Measurements from ENCODE around the gene POU2F1. TPM values are rescaled to one million over a fixed set of nuclear protein-coding genes. Genes with fewer than 3 reads are reported as not detected.
A peak's percentile ranks its signal among the peaks of the same experiment; 100 is the strongest.
"Not testable (repeated sequence)": the region's sequence is repeated elsewhere in the genome, so short reads cannot be mapped to it uniquely, and the experiment has no call there.

The POU2F1 gene
- total and polyA plus RNA-seq, 4 experiments from 2014 or later = 5.7 to 22.9 (median 14.4) TPM

DNA sequence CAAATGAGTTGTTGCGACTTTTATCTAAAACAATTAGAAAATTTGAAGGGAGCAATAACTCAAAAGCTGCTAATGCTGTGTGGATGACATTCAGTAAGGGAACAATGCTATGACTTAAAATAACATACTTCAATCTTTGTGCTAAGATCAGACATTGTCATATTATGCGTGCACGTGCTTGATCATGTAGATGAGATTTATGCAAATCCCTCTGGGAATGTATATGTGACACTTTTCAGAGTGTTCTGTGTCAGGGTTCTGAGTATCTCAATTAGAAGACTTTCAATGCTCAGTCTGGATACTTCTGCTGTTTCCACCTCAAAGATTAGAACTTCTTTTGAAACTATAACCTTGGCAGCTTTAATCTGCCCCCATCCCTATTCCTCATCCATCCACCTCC lies 18.6 kb upstream of the POU2F1 start:
- no peaks in the 10 kb centered on the region for H3K36me3 ChIP-seq (ENCODE audit: insufficient read depth, low read length)
- H3K4me3 ChIP-seq (ENCODE audit: low read length in 2 of 2) = no peak overlapping the region
- no peaks in the 10 kb centered on the region for H3K4me1 ChIP-seq (ENCODE audit: insufficient read depth, low read length)
- no peaks in the 10 kb centered on the region for H3K9me3 ChIP-seq (ENCODE audit: control insufficient read depth in 1 of 2, low read length in 2 of 2)
- Mint-ChIP-seq H3K36me3 (peaks cover 0 to 5% of the 10 kb centered on the region in 2 donors), H3K4me1 (no peaks in the 10 kb centered on the region), H3K9me3 (peaks cover 0 to 11% (median 6%) of the 10 kb centered on the region in 8 donors), H3K27me3 (peaks cover 3% of the 10 kb centered on the region in 2 donors), H3K27ac (no peak overlapping the region), H3K4me3 (no peak overlapping the region)
- intact Hi-C loops (cut with micrococcal nuclease) = no loop called here
- CTCF ChIA-PET (ENCODE audit: partially characterized antibody) = no interaction called here
- no peak overlapping the region for H3K27ac ChIP-seq (ENCODE audit: low read depth, low read length)
- POLR2A ChIA-PET (ENCODE audit: partially characterized antibody) = no interaction called here
- DNase-seq = no peak
- H3K27me3 ChIP-seq (ENCODE audit: insufficient read depth, low read length) = no peaks in the 10 kb centered on the region

DNA sequence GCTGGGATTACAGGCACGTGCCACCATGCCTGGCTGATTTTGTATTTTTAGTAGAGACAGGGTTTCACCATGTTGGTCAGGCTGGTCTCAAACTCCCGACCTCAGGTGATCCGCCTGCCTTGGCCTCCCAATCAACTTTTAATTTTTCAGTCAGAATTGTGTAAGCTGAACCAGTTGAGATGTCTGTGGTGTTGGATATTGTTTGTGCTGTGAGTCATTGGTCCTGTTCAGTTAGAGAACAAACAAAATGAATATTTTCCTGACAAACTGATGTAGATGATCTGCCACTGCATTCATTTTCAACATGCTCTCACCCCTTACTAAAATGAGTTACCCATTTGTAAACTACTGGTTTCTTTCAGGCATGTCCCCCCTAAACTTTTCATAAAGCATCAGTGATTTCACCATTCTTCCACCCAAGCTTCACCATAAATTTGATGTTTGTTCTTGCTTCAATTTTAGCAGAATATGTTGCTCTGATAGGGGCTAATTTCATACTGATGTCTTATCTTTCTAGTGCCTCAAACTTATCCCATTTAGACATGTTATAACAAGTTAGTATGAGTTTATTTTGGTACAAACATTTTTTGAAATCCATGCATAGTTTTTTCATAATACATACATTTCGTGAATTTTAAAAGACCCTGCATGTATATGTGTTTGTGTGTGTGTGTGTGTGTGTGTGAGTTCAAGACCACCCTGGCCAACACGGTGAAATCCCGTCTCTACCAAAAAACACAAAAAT lies 15.2 kb upstream of the POU2F1 start:
- H3K4me3 Mint-ChIP-seq; intact Hi-C loops (cut with micrococcal nuclease); H3K4me3 ChIP-seq (ENCODE audit: low read length in 2 of 2); POLR2A ChIA-PET (ENCODE audit: partially characterized antibody); H3K36me3 ChIP-seq (ENCODE audit: insufficient read depth, low read length); H3K9me3 ChIP-seq (ENCODE audit: control insufficient read depth in 1 of 2, low read length in 2 of 2); H3K4me1 Mint-ChIP-seq; H3K27me3 Mint-ChIP-seq; DNase-seq; H3K27ac Mint-ChIP-seq; H3K4me1 ChIP-seq (ENCODE audit: insufficient read depth, low read length); H3K27me3 ChIP-seq (ENCODE audit: insufficient read depth, low read length); H3K27ac ChIP-seq (ENCODE audit: low read depth, low read length): not testable (repeated sequence)
- CTCF ChIA-PET (ENCODE audit: partially characterized antibody) = interaction anchor here (1.2 kb wide), 1 partner anchor 15 kb away, joined by 3 read pairs; the partner anchor contains the start of gene POU2F1
- peaks cover 7 to 11% of the 10 kb centered on the region in 2 donors for H3K36me3 Mint-ChIP-seq
- H3K9me3 Mint-ChIP-seq = peaks cover 8 to 33% (median 24%) of the 10 kb centered on the region in 8 donors

DNA sequence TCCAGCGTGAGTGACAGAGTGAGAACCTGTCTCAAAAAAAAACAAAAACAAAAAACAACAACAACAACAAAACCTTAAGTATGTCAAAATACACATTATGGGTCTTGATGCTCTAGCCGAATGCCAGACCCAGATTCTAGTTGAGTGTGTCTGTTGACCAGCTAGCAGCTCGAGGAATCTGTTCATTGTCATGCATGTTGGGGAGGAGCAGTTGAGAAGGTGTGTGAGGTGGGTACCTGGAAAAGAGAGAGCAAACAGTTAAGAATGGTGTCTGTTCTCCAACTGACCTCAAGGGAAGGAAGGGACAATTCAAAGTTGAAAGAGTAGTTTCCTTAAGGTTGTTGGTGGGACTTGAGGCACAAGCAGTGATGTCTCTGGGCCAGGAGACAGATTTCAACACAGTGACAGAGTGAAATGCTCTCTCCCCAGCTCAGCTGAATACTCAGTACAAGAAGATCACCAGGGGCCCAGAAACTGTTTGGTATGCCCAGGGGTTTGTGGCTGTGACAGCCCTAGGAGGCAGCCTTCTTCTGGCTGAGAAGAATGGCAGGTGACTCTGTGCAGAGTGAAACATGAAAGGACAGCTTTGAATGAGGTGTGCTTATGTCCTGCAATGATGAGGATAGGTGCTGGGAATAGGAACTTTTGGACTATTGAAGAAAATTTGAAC lies 14.4 kb upstream of the POU2F1 start:
- CTCF ChIA-PET (ENCODE audit: partially characterized antibody) = interaction anchor here (1.0 to 1.2 kb wide), 2 partner anchors 14 to 147 kb away, joined by 3 read pairs; partner anchors contain the start of gene POU2F1
- Histone ChIP-seq H3K9me3 (ENCODE audit: control insufficient read depth in 1 of 2, low read length in 2 of 2) (peaks cover 4 to 6% of the 10 kb centered on the region in 2 donors), H3K27me3 (ENCODE audit: insufficient read depth, low read length) (no peaks in the 10 kb centered on the region), H3K36me3 (ENCODE audit: insufficient read depth, low read length) (no peaks in the 10 kb centered on the region), H3K4me3 (ENCODE audit: low read length in 2 of 2) (no peak overlapping the region), H3K4me1 (ENCODE audit: insufficient read depth, low read length) (no peaks in the 10 kb centered on the region), H3K27ac (ENCODE audit: low read depth, low read length) (no peak overlapping the region)
- Mint-ChIP-seq H3K36me3 (peaks cover 7 to 11% of the 10 kb centered on the region in 2 donors), H3K9me3 (peaks cover 8 to 33% (median 24%) of the 10 kb centered on the region in 8 donors), H3K27ac (no peak overlapping the region), H3K27me3 (peaks cover 5% of the 10 kb centered on the region in 2 donors), H3K4me1 (no peaks in the 10 kb centered on the region), H3K4me3 (no peak overlapping the region)
- intact Hi-C loops (cut with micrococcal nuclease) = no loop called here
- POLR2A ChIA-PET (ENCODE audit: partially characterized antibody) = no interaction called here
- no peak for DNase-seq

DNA sequence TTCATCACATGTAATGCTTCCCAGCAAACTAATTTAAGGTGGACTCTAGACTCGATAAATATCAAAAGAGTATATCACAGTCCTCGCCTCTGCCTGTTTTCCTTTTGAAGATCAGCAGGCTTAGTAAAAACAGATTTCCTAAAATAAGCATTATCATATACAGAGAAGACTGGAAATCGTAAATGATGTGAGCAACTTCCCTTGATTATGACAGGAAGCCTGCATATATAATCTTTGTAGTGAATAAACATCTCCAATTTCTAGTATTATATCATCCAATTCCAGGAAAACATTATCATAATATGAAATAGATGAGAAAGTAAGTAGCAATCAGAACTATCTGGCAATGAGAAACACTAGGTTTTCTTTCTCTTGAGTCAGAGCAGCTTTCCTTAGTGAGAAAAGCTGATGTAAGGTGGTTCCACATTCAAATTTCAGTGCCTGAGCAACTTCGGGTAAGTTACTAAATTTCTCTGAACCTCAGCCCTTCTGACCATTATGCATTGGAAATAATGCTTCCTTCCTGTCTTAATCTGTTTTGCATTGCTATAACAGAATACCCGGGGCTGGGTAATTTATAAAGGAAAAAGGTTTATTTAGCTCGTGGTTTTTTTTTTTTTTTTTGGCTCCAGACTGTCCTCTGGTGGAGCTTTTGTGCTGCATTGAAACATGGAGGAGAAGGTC lies 12.6 kb upstream of the POU2F1 start:
- no peaks in the 10 kb centered on the region for H3K4me1 ChIP-seq (ENCODE audit: insufficient read depth, low read length)
- Mint-ChIP-seq H3K27ac (no peak overlapping the region), H3K27me3 (peaks cover 4 to 5% of the 10 kb centered on the region in 2 donors), H3K4me3 (peak overlapping the region in 1 of 8 donors; percentile 74), H3K4me1 (no peaks in the 10 kb centered on the region), H3K36me3 (peaks cover 7 to 11% of the 10 kb centered on the region in 2 donors), H3K9me3 (peaks cover 8 to 33% (median 24%) of the 10 kb centered on the region in 8 donors)
- peaks cover 4 to 6% of the 10 kb centered on the region in 2 donors for H3K9me3 ChIP-seq (ENCODE audit: control insufficient read depth in 1 of 2, low read length in 2 of 2)
- DNase-seq = no peak
- no peaks in the 10 kb centered on the region for H3K36me3 ChIP-seq (ENCODE audit: insufficient read depth, low read length)
- H3K27me3 ChIP-seq (ENCODE audit: insufficient read depth, low read length) = no peaks in the 10 kb centered on the region
- ChIA-PET CTCF (ENCODE audit: partially characterized antibody) (interaction anchor here (1.0 kb wide), 1 partner anchor 12 kb away, joined by 4 read pairs; no protein-coding TSS in a partner anchor), POLR2A (ENCODE audit: partially characterized antibody) (interaction anchor here (1.2 kb wide), 1 partner anchor 12 kb away, joined by 5 read pairs; the partner anchor contains the start of gene POU2F1)
- no peak overlapping the region for H3K4me3 ChIP-seq (ENCODE audit: low read length in 2 of 2)
- no peak overlapping the region for H3K27ac ChIP-seq (ENCODE audit: low read depth, low read length)
- intact Hi-C loops (cut with micrococcal nuclease) = no loop called here

DNA sequence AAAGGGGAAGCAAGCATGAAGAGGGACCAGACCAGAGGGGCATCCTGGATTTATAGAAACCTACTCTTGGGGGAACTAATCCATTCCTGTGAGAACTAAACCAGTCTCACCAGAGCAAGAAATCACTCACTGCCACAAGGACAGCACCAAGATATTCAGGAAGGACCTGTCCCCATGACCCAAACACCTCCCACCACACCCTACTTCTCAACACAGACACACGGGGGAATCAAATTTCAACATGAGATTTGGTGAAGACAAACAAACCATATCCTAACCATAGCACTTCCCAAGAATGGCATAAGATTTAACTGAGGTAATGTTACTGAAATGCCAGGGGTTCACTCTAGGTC lies 12.1 kb upstream of the POU2F1 start:
- Mint-ChIP-seq H3K27me3 (peaks cover 4 to 5% of the 10 kb centered on the region in 2 donors), H3K4me1 (no peaks in the 10 kb centered on the region), H3K36me3 (peaks cover 7 to 11% of the 10 kb centered on the region in 2 donors), H3K27ac (no peak overlapping the region), H3K9me3 (peaks cover 8 to 33% (median 24%) of the 10 kb centered on the region in 8 donors), H3K4me3 (peak overlapping the region in 1 of 8 donors; percentile 74)
- Histone ChIP-seq H3K4me1 (ENCODE audit: insufficient read depth, low read length) (no peaks in the 10 kb centered on the region), H3K9me3 (ENCODE audit: control insufficient read depth in 1 of 2, low read length in 2 of 2) (peaks cover 4 to 6% of the 10 kb centered on the region in 2 donors), H3K36me3 (ENCODE audit: insufficient read depth, low read length) (no peaks in the 10 kb centered on the region), H3K27ac (ENCODE audit: low read depth, low read length) (no peak overlapping the region), H3K4me3 (ENCODE audit: low read length in 2 of 2) (no peak overlapping the region), H3K27me3 (ENCODE audit: insufficient read depth, low read length) (no peaks in the 10 kb centered on the region)
- no peak for DNase-seq
- intact Hi-C loops (cut with micrococcal nuclease) = no loop called here
- ChIA-PET POLR2A (ENCODE audit: partially characterized antibody) (interaction anchor here (1.2 kb wide), 1 partner anchor 12 kb away, joined by 5 read pairs; the partner anchor contains the start of gene POU2F1), CTCF (ENCODE audit: partially characterized antibody) (interaction anchor here (1.0 kb wide), 1 partner anchor 11 kb away, joined by 4 read pairs; no protein-coding TSS in a partner anchor)

DNA sequence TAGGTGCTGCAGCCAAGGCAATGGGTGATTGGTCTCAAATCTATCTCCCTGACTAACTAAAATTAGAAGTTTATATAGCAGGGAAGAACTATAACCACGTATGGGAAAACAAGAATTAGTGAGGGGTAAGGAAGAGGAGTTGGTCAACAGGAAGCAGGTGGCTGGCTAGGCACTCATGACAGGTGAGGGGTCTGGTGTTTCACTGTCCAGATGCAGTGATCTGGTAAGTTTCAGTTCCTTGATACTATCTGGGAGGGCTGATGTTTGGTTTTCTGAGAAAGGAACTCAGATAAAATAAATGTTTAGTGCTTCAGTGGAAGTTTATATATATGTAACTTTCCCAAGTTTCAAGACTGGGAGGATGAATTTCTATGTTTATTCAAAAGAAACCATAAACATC lies 11.6 kb upstream of the POU2F1 start:
- H3K4me1 Mint-ChIP-seq = no peaks in the 10 kb centered on the region
- peak overlapping the region in 1 of 8 donors; percentile 20 for H3K4me3 Mint-ChIP-seq
- ChIA-PET POLR2A (ENCODE audit: partially characterized antibody) (interaction anchor here (2.9 kb wide), 1 partner anchor 11 kb away, joined by 13 read pairs; no protein-coding TSS in a partner anchor), CTCF (ENCODE audit: partially characterized antibody) (interaction anchor here (1.4 kb wide), 1 partner anchor 11 kb away, joined by 9 read pairs; no protein-coding TSS in a partner anchor)
- Histone ChIP-seq H3K4me3 (ENCODE audit: low read length in 2 of 2) (no peak overlapping the region), H3K27ac (ENCODE audit: low read depth, low read length) (no peak overlapping the region), H3K9me3 (ENCODE audit: control insufficient read depth in 1 of 2, low read length in 2 of 2) (peaks cover 4 to 6% of the 10 kb centered on the region in 2 donors), H3K36me3 (ENCODE audit: insufficient read depth, low read length) (no peaks in the 10 kb centered on the region), H3K4me1 (ENCODE audit: insufficient read depth, low read length) (no peaks in the 10 kb centered on the region), H3K27me3 (ENCODE audit: insufficient read depth, low read length) (no peaks in the 10 kb centered on the region)
- intact Hi-C loops (cut with micrococcal nuclease) = no loop called here
- H3K36me3 Mint-ChIP-seq = peaks cover 7 to 11% of the 10 kb centered on the region in 2 donors
- peaks cover 8 to 33% (median 24%) of the 10 kb centered on the region in 8 donors for H3K9me3 Mint-ChIP-seq
- DNase-seq = no peak
- H3K27ac Mint-ChIP-seq = no peak overlapping the region
- peaks cover 4 to 5% of the 10 kb centered on the region in 2 donors for H3K27me3 Mint-ChIP-seq

Measured in CD4-positive, alpha-beta memory T cell (primary cell).